Nephron progenitor cell (in vitro differentiated cells): ENCODE measurements around the gene DGCR2.

ENCODE experiments used
- DNase-seq: peaks from one replicate; pipeline ENCODE4 v3.0.0; 2021
- H3K27ac Mint-ChIP-seq: 2 replicates; pipeline ENCODE4 v1.8.0; 2021; ENCODE audit warnings: mild to moderate bottlenecking, moderate library complexity, mixed read lengths
- H3K27me3 Mint-ChIP-seq: 2 replicates; pipeline ENCODE4 v1.8.0; 2021; ENCODE audit warnings: mild to moderate bottlenecking, low read depth, mixed read lengths; ENCODE audit not compliant: poor library complexity
- H3K36me3 Mint-ChIP-seq: 2 replicates; pipeline ENCODE4 v1.8.0; 2021; ENCODE audit warnings: low read depth, mixed read lengths
- H3K4me1 Mint-ChIP-seq: 2 replicates; pipeline ENCODE4 v1.8.0; 2021; ENCODE audit warnings: mixed read lengths
- H3K4me3 Mint-ChIP-seq: 2 replicates; pipeline ENCODE4 v1.8.0; 2021; ENCODE audit warnings: mild to moderate bottlenecking, moderate library complexity, mixed read lengths
- H3K9me3 Mint-ChIP-seq: 2 replicates; pipeline ENCODE4 v1.8.0; 2021; ENCODE audit warnings: mild to moderate bottlenecking, moderate library complexity, mixed read lengths
- TF ChIP-seq, protein P1 (sequence below): fragments of 200-600 bp; sonication (generic); IDR thresholded peaks from 2 replicates; pipeline ENCODE4 v1.5.0; 2021; ENCODE audit warnings: antibody characterized with exemption

DGCR2 gene

GRCh38 chr22:19134176-19134831 is 12.1 kb upstream of the DGCR2 start:
- Mint-ChIP-seq H3K4me1 (no peaks in the 10 kb centered on the region), H3K4me3 (no peak overlapping the region), H3K9me3 (no peaks in the 10 kb centered on the region), H3K27me3 (peaks cover 8% of the 10 kb centered on the region), H3K27ac (no peak overlapping the region), H3K36me3 (peaks cover 24% of the 10 kb centered on the region)
- TF ChIP-seq, protein P1, sequence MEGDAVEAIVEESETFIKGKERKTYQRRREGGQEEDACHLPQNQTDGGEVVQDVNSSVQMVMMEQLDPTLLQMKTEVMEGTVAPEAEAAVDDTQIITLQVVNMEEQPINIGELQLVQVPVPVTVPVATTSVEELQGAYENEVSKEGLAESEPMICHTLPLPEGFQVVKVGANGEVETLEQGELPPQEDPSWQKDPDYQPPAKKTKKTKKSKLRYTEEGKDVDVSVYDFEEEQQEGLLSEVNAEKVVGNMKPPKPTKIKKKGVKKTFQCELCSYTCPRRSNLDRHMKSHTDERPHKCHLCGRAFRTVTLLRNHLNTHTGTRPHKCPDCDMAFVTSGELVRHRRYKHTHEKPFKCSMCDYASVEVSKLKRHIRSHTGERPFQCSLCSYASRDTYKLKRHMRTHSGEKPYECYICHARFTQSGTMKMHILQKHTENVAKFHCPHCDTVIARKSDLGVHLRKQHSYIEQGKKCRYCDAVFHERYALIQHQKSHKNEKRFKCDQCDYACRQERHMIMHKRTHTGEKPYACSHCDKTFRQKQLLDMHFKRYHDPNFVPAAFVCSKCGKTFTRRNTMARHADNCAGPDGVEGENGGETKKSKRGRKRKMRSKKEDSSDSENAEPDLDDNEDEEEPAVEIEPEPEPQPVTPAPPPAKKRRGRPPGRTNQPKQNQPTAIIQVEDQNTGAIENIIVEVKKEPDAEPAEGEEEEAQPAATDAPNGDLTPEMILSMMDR: no peak
- no peak for DNase-seq

DNA sequence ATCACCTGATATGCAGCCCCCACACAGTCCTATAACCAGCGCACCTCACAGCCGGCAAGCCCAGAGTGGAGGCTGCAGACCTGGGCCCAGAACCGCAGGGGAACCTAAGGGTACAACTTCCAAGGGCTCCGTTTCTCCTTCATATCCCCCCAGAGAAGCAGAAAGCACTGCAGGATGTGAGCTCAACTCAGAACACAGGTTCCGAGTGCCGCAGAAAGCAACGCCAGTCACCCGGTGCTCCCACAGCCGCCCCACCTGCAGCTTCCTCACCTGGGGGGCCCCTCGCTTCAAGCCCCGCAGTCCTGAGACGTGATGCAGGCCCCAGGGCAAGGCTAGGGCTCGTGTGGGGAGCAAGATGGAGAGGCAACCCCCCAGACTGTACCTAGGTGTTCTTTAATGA is 11.3 kb upstream of the DGCR2 start:
- TF ChIP-seq, protein P1: no peak
- H3K4me1 Mint-ChIP-seq: no peaks in the 10 kb centered on the region
- DNase-seq: no peak
- no peak overlapping the region for H3K4me3 Mint-ChIP-seq
- no peaks in the 10 kb centered on the region for H3K9me3 Mint-ChIP-seq
- H3K27ac Mint-ChIP-seq: no peak overlapping the region
- peaks cover 24% of the 10 kb centered on the region for H3K36me3 Mint-ChIP-seq
- peaks cover 12% of the 10 kb centered on the region for H3K27me3 Mint-ChIP-seq

DNA sequence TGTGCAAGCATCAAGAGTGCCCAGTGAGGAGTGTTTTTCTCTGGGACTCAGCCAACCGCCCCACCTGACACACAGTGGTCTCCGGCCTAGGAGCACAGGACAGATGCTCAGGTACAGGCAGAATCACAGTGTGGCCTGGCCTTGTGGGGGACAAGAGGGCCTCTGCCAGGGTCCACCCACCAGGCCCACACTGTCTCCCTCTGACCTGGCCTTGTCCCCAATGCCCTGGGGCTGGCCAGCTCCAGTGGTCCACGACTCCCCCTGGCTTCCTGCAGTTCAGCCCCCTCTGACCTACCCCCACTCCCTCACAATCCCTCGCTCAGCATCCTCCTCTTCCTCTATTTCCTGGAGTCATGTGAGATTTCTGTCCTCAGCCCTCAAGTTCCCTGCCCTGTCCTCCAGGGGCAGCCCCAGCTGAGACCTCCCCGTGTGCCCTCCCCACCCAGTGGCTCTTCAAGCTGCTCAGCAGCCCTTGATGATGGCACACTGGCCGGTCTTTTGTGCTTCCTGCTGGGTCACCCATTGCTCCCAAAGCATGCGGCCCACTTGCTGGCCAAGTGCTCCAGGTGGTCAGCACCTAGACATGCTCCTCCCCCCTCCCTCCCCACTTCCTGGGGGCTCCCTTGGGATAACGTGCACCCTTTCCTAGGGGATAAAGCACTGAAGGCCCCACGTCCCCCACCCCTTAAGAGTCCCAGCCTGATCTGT is 10.6 kb upstream of the DGCR2 start:
- Mint-ChIP-seq H3K36me3 (peaks cover 24% of the 10 kb centered on the region), H3K27me3 (peaks cover 12% of the 10 kb centered on the region), H3K9me3 (no peaks in the 10 kb centered on the region), H3K4me3 (no peak overlapping the region), H3K4me1 (no peaks in the 10 kb centered on the region), H3K27ac (peak overlapping the region; percentile 32)
- DNase-seq: no peak
- TF ChIP-seq, protein P1: no peak

DNA sequence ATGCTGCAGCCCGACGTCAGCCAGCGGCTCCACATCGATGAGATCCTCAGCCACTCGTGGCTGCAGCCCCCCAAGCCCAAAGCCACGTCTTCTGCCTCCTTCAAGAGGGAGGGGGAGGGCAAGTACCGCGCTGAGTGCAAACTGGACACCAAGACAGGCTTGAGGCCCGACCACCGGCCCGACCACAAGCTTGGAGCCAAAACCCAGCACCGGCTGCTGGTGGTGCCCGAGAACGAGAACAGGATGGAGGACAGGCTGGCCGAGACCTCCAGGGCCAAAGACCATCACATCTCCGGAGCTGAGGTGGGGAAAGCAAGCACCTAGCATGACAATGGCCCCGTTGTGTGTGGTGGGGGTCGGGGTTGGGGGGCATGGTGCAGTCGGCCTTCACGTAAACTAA is 9.9 kb upstream of the DGCR2 start:
- no peak overlapping the region for H3K4me3 Mint-ChIP-seq
- no peaks in the 10 kb centered on the region for H3K9me3 Mint-ChIP-seq
- peaks cover 23% of the 10 kb centered on the region for H3K36me3 Mint-ChIP-seq
- H3K4me1 Mint-ChIP-seq: no peaks in the 10 kb centered on the region
- TF ChIP-seq, protein P1: no peak
- no peak for DNase-seq
- no peak overlapping the region for H3K27ac Mint-ChIP-seq
- peaks cover 12% of the 10 kb centered on the region for H3K27me3 Mint-ChIP-seq

- Mint-ChIP-seq H3K27me3 (peaks cover 17% of the 10 kb centered on the region), H3K4me1 (no peaks in the 10 kb centered on the region), H3K27ac (peak overlapping the region; percentile 75), H3K36me3 (peaks cover 18% of the 10 kb centered on the region), H3K9me3 (no peaks in the 10 kb centered on the region), H3K4me3 (no peak overlapping the region)
- DNase-seq: no peak
- TF ChIP-seq, protein P1: no peak
Measured at GRCh38 chr22:19131685-19132015, 9.4 kb upstream of the DGCR2 start.
